GM23338 (cell line): ENCODE results near the gene CCT6B. TPM values are rescaled to one million over a fixed set of nuclear protein-coding genes. Genes with fewer than 3 reads are reported as not detected.

Source experiments
- ATAC-seq: fragments of 200-7000 bp; cut with Tn5 transposase; 3 replicates; pipeline ENCODE4 v1.9.1; 2020
- DNase-seq: peaks from one replicate; pipeline ENCODE4 v3.0.0-alpha.2; 2015; ENCODE audit warnings: low spot score
- H2AFZ ChIP-seq: fragments of 200-600 bp; sonication (generic); 2 replicates; pipeline ENCODE4 v1.8.0; 2016; ENCODE audit warnings: antibody characterized with exemption, mild to moderate bottlenecking, moderate library complexity
- H3F3A ChIP-seq: fragments of 200-600 bp; sonication (generic); replicated peaks from 2 replicates; pipeline ENCODE4 v1.8.0; 2017; ENCODE audit warnings: antibody characterized with exemption, mixed run types, low read depth
- H3K27ac ChIP-seq: fragments of 200-600 bp; sonication (generic); 2 replicates; pipeline ENCODE4 v1.6.1; 2016; ENCODE audit warnings: low read depth
- H3K27me3 ChIP-seq: fragments of 200-600 bp; sonication (generic); 2 replicates; pipeline ENCODE4 v1.8.0; 2016; ENCODE audit warnings: mild to moderate bottlenecking, mixed run types, moderate library complexity; ENCODE audit not compliant: insufficient read depth
- H3K36me3 ChIP-seq: fragments of 200-600 bp; sonication (generic); 2 replicates; pipeline ENCODE4 v1.8.0; 2016; ENCODE audit warnings: mild to moderate bottlenecking; ENCODE audit not compliant: insufficient read depth
- H3K4me1 ChIP-seq: fragments of 200-600 bp; sonication (generic); 2 replicates; pipeline ENCODE4 v1.8.0; 2016; ENCODE audit warnings: mild to moderate bottlenecking, moderate library complexity; ENCODE audit not compliant: insufficient read depth
- H3K4me2 ChIP-seq: fragments of 200-600 bp; sonication (generic); 2 replicates; pipeline ENCODE4 v1.7.1; 2017; ENCODE audit warnings: mixed run types
- H3K4me3 ChIP-seq: fragments of 200-600 bp; sonication (generic); 2 replicates; pipeline ENCODE4 v1.6.1; 2016; ENCODE audit warnings: mixed run types
- H3K79me2 ChIP-seq: fragments of 200-600 bp; sonication (generic); replicated peaks from 2 replicates; pipeline ENCODE4 v1.8.0; 2017; ENCODE audit warnings: mild to moderate bottlenecking; ENCODE audit not compliant: insufficient read depth
- H3K9me2 ChIP-seq: fragments of 200-600 bp; sonication (generic); 2 replicates; pipeline ENCODE4 v1.8.0; 2017; ENCODE audit not compliant: insufficient read depth
- H4K20me1 ChIP-seq: fragments of 200-600 bp; sonication (generic); replicated peaks from 2 replicates; pipeline ENCODE4 v1.8.0; 2017; ENCODE audit warnings: mild to moderate bottlenecking; ENCODE audit not compliant: insufficient read depth
- H3K27ac Mint-ChIP-seq: 2 replicates; pipeline ENCODE4 v1.8.0; 2020; ENCODE audit warnings: inconsistent platforms, mild to moderate bottlenecking, moderate library complexity, mixed read lengths
- H3K27me3 Mint-ChIP-seq: 3 replicates; pipeline ENCODE4 v1.8.0; 2022; ENCODE audit warnings: low read depth, mild to moderate bottlenecking, moderate library complexity, mixed read lengths, inconsistent platforms; ENCODE audit not compliant: insufficient read depth, poor library complexity
- H3K36me3 Mint-ChIP-seq: 3 replicates; pipeline ENCODE4 v1.8.0; 2021; ENCODE audit warnings: low read depth, mild to moderate bottlenecking, inconsistent platforms, moderate library complexity, mixed read lengths
- H3K4me1 Mint-ChIP-seq: 3 replicates; pipeline ENCODE4 v1.8.0; 2020; ENCODE audit warnings: mild to moderate bottlenecking, inconsistent platforms, mixed read lengths
- H3K4me3 Mint-ChIP-seq: 3 replicates; pipeline ENCODE4 v1.8.0; 2021; ENCODE audit warnings: moderate library complexity, mild to moderate bottlenecking, inconsistent platforms, mixed read lengths
- H3K9me3 Mint-ChIP-seq: 3 replicates; pipeline ENCODE4 v1.8.0; 2020; ENCODE audit warnings: moderate library complexity, mild to moderate bottlenecking, inconsistent platforms, mixed read lengths
- CREB1 ChIP-seq: fragments of 250-450 bp; sonication (Bioruptor Pico); IDR thresholded peaks from 2 replicates; pipeline ENCODE4 v1.5.0; 2020; ENCODE audit warnings: low read depth, mild to moderate bottlenecking, moderate library complexity
- CTCF ChIP-seq, 2 experiments: fragments of 200-600 bp in 1 of 2; sonication (generic) in 1 of 2; conservative IDR thresholded peaks; 2 replicates each; pipeline versions ENCODE4 v1.5.1 to v1.6.1; 2016 to 2017; ENCODE audit warnings: antibody characterized with exemption in 2 of 2, low read depth in 2 of 2, mild to moderate bottlenecking in 2 of 2, moderate library complexity in 1 of 2
- EZH2 ChIP-seq: fragments of 200-600 bp; sonication (generic); IDR thresholded peaks from one replicate; pipeline ENCODE4 v1.8.0; 2017; ENCODE audit warnings: antibody characterized with exemption, mild to moderate bottlenecking, low read depth; ENCODE audit not compliant: unreplicated experiment
- EZH2phosphoT487 ChIP-seq: fragments of 200-600 bp; sonication (generic); IDR thresholded peaks from one replicate; pipeline ENCODE4 v1.8.1; 2018; ENCODE audit warnings: antibody characterized with exemption; ENCODE audit not compliant: unreplicated experiment
- JUNB ChIP-seq: IDR thresholded peaks from one replicate; pipeline ENCODE4 v1.6.1; 2016; ENCODE audit warnings: antibody characterized with exemption; ENCODE audit not compliant: unreplicated experiment
- POLR2AphosphoS5 ChIP-seq: IDR thresholded peaks from 2 replicates; pipeline ENCODE4 v1.6.1; 2016; ENCODE audit warnings: antibody characterized with exemption, low read depth
- STAT1 ChIP-seq: IDR thresholded peaks from one replicate; pipeline ENCODE4 v1.6.1; 2016; ENCODE audit warnings: antibody characterized with exemption; ENCODE audit not compliant: unreplicated experiment
- ZNF114 ChIP-seq: fragments of 250-450 bp; sonication (Bioruptor Pico); IDR thresholded peaks from 2 replicates; pipeline ENCODE4 v1.5.0; 2020; ENCODE audit warnings: mild to moderate bottlenecking, moderate library complexity
- ZNF331 ChIP-seq: fragments of 250-450 bp; sonication (Bioruptor Pico); IDR thresholded peaks from 2 replicates; pipeline ENCODE4 v1.5.0; 2020; ENCODE audit warnings: low read depth, mild to moderate bottlenecking, moderate library complexity
- polyA plus RNA-seq: library from polyadenylated mRNA; unstranded; fragments of >200 nt; fragmentation: Nextera tagmentation; extraction: Ambion mirVana; gene quantifications from 2 replicates; pipeline ENCODE4 v1.2.1, GENCODE V29; 2016
- total RNA-seq: library from RNA; depleted of rRNA; stranded (reverse); fragments of >200 nt; shearing (Covaris generic); gene quantifications from 2 replicates; pipeline ENCODE4 v1.2.3, GENCODE V29; 2014
- TF ChIP-seq, protein P1 (sequence below): fragments of 250-450 bp; sonication (Bioruptor Pico); IDR thresholded peaks from 2 replicates; pipeline ENCODE4 v1.5.0; 2020; ENCODE audit warnings: mild to moderate bottlenecking, moderate library complexity

The CCT6B gene
- total and polyA plus RNA-seq, 2 experiments from 2014 or later = 0.94 to 1.1 TPM

- TF ChIP-seq EZH2phosphoT487 = no peak
- no peak for TF ChIP-seq EZH2
- no peak for TF ChIP-seq POLR2AphosphoS5
- no peak for TF ChIP-seq ZNF114 (CRISPR knock-in tag)
- no peak for TF ChIP-seq CREB1 (CRISPR knock-in tag)
- no peak for TF ChIP-seq JUNB
These were observed 31.8 kb upstream of the CCT6B start (continued) for GRCh38 chr17:34993031-34993430.

DNA sequence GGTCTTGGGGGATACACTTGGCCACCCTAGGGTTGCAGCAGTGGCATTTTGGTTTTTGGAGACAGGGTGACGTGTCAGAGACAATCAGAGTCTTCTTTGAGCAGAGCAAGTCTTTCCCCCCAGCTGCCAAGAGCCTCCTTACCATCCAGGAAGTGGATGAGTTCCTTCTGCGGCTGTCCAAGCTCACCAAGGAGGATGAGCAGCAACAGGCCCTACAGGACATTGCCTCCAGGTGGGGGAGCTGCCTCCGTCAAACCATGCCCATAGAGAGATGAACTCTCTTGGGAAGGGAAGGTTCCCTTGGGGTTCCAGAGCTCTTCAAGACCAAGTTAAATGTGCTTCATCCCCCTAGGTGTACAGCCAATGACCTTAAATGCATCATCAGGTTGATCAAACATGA is 30.3 kb upstream of the CCT6B start:
- H3K36me3 Mint-ChIP-seq = peaks cover 95% of the 10 kb centered on the region
- H3K4me3 Mint-ChIP-seq = no peak overlapping the region
- no peaks in the 10 kb centered on the region for H3K9me2 ChIP-seq
- no peak overlapping the region for H3K27ac ChIP-seq
- no peaks in the 10 kb centered on the region for H3K4me1 Mint-ChIP-seq
- H4K20me1 ChIP-seq = peaks cover 24% of the 10 kb centered on the region
- H3K4me1 ChIP-seq = no peaks in the 10 kb centered on the region
- no peak for ATAC-seq
- no peak overlapping the region for H2AFZ ChIP-seq
- no peaks in the 10 kb centered on the region for H3K9me3 Mint-ChIP-seq
- no peak overlapping the region for H3K4me2 ChIP-seq
- no peaks in the 10 kb centered on the region for H3F3A ChIP-seq
- no peaks in the 10 kb centered on the region for H3K27me3 ChIP-seq
- H3K27ac Mint-ChIP-seq = no peak overlapping the region
- no peak for DNase-seq
- TF ChIP-seq CTCF (conservative IDR thresholded peaks at IDR 0.05; ENCODE audit: low read depth in 2 of 2) (no peak), STAT1 (no peak), EZH2phosphoT487 (no peak)
- peaks cover 12% of the 10 kb centered on the region; the same call in 1 of the 2 replicates for H3K79me2 ChIP-seq
- peaks cover 76% of the 10 kb centered on the region for H3K36me3 ChIP-seq
- H3K27me3 Mint-ChIP-seq = peaks cover 1% of the 10 kb centered on the region
- H3K4me3 ChIP-seq = no peak overlapping the region

DNA sequence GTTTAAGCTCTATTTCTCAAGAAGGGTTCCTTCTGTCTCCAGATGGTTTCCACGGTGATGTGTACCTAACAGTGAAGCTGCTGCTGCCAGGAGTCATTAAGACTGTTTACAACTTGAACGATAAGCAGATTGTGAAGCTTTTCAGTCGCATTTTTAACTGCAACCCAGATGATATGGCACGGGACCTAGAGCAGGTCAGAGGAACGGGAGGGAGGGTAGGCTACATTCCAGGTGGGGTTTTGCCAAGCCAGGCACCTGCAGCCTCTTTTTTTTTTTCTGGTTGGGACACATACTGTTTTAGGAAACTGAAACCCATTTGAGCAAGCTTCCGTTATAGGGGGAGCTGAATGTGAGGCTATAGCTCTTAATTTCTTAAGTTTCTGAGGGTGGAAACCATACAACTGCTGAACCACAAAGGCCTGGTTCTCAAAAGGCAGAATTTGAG is 29.7 kb upstream of the CCT6B start:
- Mint-ChIP-seq H3K27me3 (peaks cover 1% of the 10 kb centered on the region), H3K27ac (no peak overlapping the region), H3K4me1 (no peaks in the 10 kb centered on the region), H3K9me3 (no peaks in the 10 kb centered on the region), H3K36me3 (peaks cover 95% of the 10 kb centered on the region), H3K4me3 (no peak overlapping the region)
- H2AFZ ChIP-seq = no peak overlapping the region
- H3K4me1 ChIP-seq = no peaks in the 10 kb centered on the region
- ATAC-seq (no peak), DNase-seq (no peak)
- no peaks in the 10 kb centered on the region for H3K27me3 ChIP-seq
- no peak overlapping the region for H3K4me2 ChIP-seq
- peaks cover 78% of the 10 kb centered on the region for H3K36me3 ChIP-seq
- H3K9me2 ChIP-seq = no peaks in the 10 kb centered on the region
- H3K4me3 ChIP-seq = no peak overlapping the region
- no peak overlapping the region for H3K27ac ChIP-seq
- H3K79me2 ChIP-seq = peaks cover 19% of the 10 kb centered on the region; the same call in 1 of the 2 replicates
- peaks cover 28% of the 10 kb centered on the region for H4K20me1 ChIP-seq
- H3F3A ChIP-seq = no peaks in the 10 kb centered on the region
- no peak for TF ChIP-seq CREB1 (CRISPR knock-in tag)
- TF ChIP-seq, protein P1, sequence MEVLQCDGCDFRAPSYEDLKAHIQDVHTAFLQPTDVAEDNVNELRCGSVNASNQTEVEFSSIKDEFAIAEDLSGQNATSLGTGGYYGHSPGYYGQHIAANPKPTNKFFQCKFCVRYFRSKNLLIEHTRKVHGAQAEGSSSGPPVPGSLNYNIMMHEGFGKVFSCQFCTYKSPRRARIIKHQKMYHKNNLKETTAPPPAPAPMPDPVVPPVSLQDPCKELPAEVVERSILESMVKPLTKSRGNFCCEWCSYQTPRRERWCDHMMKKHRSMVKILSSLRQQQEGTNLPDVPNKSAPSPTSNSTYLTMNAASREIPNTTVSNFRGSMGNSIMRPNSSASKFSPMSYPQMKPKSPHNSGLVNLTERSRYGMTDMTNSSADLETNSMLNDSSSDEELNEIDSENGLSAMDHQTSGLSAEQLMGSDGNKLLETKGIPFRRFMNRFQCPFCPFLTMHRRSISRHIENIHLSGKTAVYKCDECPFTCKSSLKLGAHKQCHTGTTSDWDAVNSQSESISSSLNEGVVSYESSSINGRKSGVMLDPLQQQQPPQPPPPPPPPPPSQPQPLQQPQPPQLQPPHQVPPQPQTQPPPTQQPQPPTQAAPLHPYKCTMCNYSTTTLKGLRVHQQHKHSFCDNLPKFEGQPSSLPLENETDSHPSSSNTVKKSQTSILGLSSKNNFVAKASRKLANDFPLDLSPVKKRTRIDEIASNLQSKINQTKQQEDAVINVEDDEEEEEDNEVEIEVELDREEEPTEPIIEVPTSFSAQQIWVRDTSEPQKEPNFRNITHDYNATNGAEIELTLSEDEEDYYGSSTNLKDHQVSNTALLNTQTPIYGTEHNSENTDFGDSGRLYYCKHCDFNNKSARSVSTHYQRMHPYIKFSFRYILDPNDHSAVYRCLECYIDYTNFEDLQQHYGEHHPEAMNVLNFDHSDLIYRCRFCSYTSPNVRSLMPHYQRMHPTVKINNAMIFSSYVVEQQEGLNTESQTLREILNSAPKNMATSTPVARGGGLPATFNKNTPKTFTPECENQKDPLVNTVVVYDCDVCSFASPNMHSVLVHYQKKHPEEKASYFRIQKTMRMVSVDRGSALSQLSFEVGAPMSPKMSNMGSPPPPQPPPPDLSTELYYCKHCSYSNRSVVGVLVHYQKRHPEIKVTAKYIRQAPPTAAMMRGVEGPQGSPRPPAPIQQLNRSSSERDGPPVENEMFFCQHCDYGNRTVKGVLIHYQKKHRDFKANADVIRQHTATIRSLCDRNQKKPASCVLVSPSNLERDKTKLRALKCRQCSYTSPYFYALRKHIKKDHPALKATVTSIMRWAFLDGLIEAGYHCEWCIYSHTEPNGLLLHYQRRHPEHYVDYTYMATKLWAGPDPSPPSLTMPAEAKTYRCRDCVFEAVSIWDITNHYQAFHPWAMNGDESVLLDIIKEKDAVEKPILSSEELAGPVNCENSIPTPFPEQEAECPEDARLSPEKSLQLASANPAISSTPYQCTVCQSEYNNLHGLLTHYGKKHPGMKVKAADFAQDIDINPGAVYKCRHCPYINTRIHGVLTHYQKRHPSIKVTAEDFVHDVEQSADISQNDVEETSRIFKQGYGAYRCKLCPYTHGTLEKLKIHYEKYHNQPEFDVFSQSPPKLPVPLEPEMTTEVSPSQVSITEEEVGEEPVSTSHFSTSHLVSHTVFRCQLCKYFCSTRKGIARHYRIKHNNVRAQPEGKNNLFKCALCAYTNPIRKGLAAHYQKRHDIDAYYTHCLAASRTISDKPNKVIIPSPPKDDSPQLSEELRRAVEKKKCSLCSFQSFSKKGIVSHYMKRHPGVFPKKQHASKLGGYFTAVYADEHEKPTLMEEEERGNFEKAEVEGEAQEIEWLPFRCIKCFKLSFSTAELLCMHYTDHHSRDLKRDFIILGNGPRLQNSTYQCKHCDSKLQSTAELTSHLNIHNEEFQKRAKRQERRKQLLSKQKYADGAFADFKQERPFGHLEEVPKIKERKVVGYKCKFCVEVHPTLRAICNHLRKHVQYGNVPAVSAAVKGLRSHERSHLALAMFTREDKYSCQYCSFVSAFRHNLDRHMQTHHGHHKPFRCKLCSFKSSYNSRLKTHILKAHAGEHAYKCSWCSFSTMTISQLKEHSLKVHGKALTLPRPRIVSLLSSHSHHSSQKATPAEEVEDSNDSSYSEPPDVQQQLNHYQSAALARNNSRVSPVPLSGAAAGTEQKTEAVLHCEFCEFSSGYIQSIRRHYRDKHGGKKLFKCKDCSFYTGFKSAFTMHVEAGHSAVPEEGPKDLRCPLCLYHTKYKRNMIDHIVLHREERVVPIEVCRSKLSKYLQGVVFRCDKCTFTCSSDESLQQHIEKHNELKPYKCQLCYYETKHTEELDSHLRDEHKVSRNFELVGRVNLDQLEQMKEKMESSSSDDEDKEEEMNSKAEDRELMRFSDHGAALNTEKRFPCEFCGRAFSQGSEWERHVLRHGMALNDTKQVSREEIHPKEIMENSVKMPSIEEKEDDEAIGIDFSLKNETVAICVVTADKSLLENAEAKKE (CRISPR knock-in tag) = no peak
- no peak for TF ChIP-seq JUNB
- no peak for TF ChIP-seq ZNF331 (CRISPR knock-in tag)
